HG03135 (cell line): ENCODE measurements around the gene GSG1L.

Source experiments
- ATAC-seq: cut with Tn5 transposase; IDR thresholded peaks from one replicate; pipeline ENCODE4 v1.9.1; 2021; ENCODE audit warnings: mild to moderate bottlenecking, moderate library complexity; ENCODE audit not compliant: unreplicated experiment

The GSG1L gene

GRCh38 chr16:28092721-28093384 is 29.3 kb upstream of the GSG1L start:
- no peak for ATAC-seq

DNA sequence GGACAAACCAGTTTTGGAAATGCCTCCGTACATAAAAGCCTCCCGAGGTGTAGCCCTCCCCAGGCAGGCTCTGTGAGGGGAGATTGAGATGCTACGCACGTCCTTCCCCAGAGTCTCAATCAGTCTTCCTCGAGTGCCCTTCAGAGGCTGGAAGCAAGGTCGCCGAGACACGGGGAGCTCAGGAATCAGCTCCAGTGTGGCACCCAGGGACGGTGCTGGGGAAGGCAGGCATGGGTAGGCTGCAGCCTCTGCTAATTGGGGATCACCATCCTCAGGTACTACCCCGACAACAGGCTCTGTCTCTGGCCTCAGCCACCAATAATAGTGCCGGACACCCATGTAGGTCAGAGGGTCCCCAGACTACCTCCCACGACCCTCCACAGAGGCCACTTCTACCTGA is 28.1 kb upstream of the GSG1L start:
- ATAC-seq: no peak

- no peak for ATAC-seq
Measured at GRCh38 chr16:28090646-28091377, 27.3 kb upstream of the GSG1L start.

DNA sequence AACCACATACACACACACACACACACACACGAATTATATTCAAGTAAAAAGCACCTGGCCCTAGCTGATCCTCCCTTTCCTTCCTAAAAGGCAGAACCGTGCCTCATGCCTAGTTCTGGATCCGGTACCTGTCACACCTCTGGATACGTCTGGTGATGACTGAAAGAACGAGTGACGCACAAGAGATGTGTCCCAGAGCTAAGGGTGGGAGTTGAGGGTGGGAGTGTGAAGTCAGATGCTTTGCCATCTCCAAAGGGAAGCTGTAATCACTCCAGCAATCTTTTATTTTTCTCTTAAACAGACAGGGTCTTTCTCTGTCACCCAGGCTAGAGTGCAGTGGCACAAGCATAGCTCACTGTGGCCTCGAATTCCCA is 26.5 kb upstream of the GSG1L start:
- ATAC-seq: no peak

GRCh38 chr16:28089205-28089991 is 25.9 kb upstream of the GSG1L start:
- ATAC-seq: no peak

DNA sequence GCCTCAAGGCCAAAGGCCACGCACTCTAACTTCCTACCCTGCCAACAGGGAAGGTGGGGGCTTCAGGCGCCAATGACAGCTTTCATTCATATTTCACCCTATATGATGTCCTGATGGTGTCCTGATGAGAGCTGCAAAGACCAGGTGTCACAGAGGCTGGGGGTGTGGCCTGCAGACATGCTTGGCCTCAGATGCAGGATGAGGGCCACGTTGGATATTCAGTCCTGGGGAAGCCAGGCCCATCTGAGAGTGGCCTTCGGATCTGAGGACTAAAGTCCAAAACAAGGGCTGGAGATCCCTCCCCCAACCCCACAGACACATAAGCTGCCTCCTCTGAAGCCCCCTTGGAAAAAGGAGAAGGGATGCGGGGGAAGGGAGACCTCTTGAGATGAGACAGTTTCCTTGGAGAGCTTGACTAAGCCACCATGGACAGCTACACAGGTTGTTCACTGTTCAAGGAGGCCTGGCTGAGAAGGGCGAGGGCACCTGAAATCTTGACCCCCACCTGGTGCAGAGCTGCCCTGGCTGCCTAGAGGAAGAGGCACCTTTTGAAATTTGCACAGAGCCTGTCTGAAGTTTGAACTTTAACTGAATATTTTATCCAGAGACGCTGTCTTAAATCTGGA is 24.3 kb upstream of the GSG1L start:
- no peak for ATAC-seq

DNA sequence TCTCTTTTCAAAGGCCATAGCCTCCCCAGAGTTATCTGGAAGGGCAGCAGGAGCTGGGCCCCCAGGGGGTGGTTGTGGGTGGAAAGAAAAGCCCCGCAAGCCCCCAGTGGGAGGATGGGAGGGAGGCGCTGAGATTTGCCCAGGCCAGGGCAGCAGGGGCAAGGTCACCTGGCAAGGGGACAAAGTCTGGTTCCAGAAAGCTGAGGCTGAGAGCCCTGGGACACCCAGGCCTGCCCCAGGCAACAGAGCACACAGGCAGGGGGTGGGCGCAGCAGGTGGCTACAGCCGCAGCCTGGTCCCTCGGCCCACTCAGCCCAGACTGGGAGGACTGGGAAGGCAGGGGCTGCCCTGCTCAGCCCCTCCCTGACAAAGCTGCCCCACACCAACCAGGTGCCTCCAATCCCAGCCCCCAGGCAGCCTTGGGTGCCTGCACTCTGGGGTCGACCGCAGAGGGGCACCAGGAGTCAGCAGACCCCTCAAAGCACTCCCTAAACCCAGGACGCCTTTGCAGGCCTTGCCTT is 23.7 kb upstream of the GSG1L start:
- ATAC-seq: no peak

DNA sequence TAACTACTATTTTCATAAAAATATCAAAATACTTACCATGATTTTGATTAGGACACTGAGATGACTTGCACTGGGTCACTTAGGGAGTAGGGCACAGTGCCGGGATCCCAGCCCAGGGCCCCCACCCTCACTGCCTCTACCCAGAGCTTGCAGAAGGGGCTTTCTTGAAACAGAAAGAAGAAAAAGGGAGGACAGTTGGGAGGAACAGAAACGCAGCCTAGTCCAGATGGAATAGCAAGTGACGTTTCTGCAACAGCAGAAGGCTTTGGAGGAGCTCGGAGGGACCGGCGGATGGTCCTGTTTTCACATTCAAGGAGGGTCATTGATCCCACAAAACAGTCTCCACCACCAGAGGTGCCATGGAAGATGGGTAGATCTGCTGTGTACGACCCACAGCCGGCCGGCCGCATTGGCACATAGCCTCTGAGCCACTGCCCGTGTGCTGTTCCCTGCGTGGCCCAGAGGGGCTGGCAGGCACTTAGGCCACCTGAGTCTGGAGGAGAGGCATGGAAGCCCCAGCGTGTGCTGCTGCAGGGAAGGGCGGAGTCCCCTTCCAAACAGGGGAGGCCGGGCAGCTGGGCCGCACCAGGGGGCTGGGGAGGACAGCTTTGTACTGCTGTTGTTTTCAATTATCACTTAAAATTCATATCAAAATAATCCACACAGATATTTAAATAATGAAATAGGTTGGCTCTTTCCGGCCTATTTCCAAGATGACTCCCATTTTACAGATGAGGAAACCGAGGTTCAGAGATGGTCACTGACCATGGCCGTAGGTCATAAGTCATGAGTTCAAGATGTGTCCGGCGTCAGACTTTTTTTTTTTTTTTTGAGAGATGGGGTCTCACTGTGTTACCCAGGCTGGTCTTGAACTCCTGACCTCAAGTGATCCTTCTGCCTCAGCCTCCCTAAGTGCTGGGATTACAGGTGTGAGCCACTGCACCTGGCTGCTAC is 22.9 kb upstream of the GSG1L start:
- no peak for ATAC-seq

- ATAC-seq: no peak
Measured at GRCh38 chr16:28085389-28086171, 22.1 kb upstream of the GSG1L start.

DNA sequence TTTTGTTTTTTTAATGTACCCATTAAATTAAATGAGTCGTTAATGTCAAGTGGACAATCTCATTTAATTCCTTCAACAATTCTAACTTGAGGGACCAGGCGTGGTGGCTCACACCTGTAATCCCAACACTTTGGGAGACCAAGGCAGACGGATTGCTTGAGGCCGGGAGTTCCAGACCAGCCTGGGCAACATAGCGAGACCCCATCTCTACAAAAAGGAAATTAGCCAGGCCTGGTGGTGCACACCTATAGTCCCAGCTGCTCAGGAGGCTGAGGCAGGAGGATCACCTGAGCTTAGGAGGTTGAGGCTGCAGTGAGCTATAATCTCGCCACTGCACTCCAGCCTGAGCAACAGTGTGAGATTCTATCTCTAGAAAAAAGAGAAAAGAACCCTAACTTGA is 20.7 kb upstream of the GSG1L start:
- ATAC-seq: no peak

DNA sequence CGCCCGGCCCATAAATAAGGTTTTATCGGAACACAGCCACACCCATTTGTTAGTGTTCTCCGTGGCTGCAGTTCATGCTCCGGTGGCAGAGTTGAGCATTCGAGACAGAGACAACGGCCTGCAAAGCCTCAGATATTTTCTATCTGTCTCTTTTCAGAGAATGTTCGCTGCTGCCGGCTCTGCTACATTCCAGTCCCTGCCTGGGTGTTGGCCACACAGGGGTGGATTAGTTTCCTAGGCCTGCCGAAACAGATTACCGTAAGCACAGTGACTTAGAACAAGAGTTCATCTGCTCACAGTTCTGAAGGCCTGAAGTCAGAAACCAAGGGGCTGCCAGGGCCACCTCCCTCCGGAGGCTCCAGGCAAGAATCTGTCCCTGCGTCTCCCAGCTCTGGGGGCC is 19.1 kb upstream of the GSG1L start:
- ATAC-seq: no peak

DNA sequence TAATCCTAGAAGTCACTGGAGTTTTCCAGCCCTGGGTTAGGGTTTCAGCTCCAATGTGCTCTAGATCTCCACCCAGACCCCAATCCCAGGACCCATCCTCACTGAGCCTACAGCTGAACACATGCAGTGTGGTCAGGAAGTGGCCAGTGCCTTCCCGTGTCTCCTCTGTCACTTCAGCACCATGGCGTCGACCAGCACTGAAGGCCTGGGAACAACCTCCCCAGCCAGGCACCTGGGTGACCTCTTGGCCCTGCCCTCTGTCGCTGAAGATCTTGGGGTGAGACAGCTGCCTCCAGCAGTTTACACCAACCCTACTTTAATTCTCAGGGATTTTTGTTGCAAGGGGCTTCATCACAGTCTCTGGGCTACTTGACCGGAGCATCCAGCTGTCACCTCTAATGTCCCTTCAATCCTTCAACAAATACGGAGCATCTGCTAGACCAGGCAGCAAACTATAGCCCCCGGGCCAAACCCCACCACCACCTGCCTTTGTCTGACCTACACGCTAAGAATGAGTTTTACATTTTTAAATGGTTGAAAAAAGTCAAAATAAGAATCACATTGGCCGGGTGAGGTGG is 18.0 kb upstream of the GSG1L start:
- no peak for ATAC-seq

GRCh38 chr16:28078261-28078660 is 14.7 kb upstream of the GSG1L start:
- ATAC-seq: no peak

DNA sequence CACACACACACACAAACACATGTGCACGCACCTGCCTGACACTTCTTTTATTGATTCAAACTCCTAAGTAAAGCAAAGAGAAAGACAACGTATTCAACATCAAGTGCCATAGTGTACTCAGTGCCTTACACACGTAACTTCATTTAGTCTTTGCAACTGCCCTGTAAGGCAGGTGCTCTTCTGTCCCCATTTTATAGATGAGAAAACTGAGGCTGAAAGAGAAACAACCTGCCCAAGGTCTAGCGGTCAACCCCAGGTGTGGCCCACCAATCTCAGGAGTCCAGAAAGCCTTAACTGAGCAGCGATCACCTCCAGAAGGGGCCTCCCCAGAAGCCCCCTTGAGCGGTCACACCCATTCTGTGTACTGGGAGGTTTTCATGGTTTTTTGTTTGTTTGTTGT is 10.3 kb upstream of the GSG1L start:
- ATAC-seq: no peak

DNA sequence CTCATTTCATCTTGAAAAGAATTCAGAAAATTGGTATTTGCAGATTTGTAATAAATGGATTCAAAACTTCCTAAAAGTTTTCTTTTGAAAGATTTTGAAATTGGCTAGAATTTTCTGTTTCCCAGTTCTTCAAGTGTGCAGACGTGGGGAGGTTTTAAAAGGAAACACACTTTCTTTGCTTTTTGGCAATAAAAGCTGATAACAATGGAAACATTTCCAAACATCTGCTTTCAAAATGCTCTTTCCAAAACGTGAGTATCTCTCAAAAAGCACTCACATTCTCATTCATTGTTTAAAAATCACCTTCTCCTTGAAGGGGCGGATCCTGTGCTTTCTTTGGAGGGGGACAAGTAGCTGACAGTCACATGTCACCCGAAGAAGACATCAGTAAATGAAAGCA is 8.6 kb upstream of the GSG1L start:
- ATAC-seq: no peak

- ATAC-seq: no peak
Measured at GRCh38 chr16:28069971-28070794, 6.7 kb upstream of the GSG1L start.

GRCh38 chr16:28068976-28069375 is 5.5 kb upstream of the GSG1L start:
- ATAC-seq: no peak
